Brain microvascular endothelial cell (primary cell): ENCODE data around the gene CCDC89.
A peak's percentile ranks its signal among the peaks of the same experiment; 100 is the strongest.

Experiments used
- DNase-seq: peaks from one replicate; pipeline ENCODE4 v3.0.0-alpha.2; 2020
- H3K27ac ChIP-seq: fragments of 250-450 bp; sonication (Bioruptor Pico); 2 replicates; pipeline ENCODE4 v1.5.1; 2020; ENCODE audit warnings: mild to moderate bottlenecking, moderate library complexity
- H3K27me3 ChIP-seq: fragments of 250-450 bp; sonication (Bioruptor Pico); replicated peaks from 2 replicates; pipeline ENCODE4 v1.5.1; 2020; ENCODE audit warnings: mild to moderate bottlenecking
- H3K36me3 ChIP-seq: fragments of 250-450 bp; sonication (Bioruptor Pico); replicated peaks from 2 replicates; pipeline ENCODE4 v1.5.1; 2020; ENCODE audit warnings: mild to moderate bottlenecking
- H3K4me3 ChIP-seq: 2 replicates; pipeline ENCODE4 v1.5.1; 2011; ENCODE audit warnings: low read depth, mild to moderate bottlenecking, control low read depth, low read length, moderate library complexity
- CTCF ChIP-seq: IDR thresholded peaks from 2 replicates; pipeline ENCODE4 v1.5.1; 2011; ENCODE audit warnings: low read depth, mild to moderate bottlenecking, moderate library complexity, low read length, control low read depth, inconsistent platforms; ENCODE audit errors: missing control alignments
- in situ Hi-C: cut with HindIII; loops from 2 replicates; pipeline ENCODE4 v1.10.0; 2017; ENCODE audit warnings: low sequenced_read_pairs, low pct_ligation_motif_present

CCDC89 gene

GRCh38 chr11:85685820-85686459 lies at the start of gene CCDC89:
CCDC89 (minus strand) TSS chr11:85686195; CDS start chr11:85686130, 65 bp downstream.
- in situ Hi-C loops = no loop called here
- H3K36me3 ChIP-seq = no peaks in the 10 kb centered on the region
- H3K4me3 ChIP-seq = peak within 1 kb of the TSS; percentile 53
- H3K27ac ChIP-seq = peak within 1 kb of the TSS; percentile 60
- no peaks in the 10 kb centered on the region for H3K27me3 ChIP-seq
- DNase-seq = peak; percentile 98
- no peak for TF ChIP-seq CTCF

- Histone ChIP-seq H3K27ac (no peak overlapping the region), H3K36me3 (no peaks in the 10 kb centered on the region), H3K27me3 (no peaks in the 10 kb centered on the region), H3K4me3 (no peak overlapping the region)
- no peak for TF ChIP-seq CTCF
- in situ Hi-C loops = no loop called here
- DNase-seq = no peak
These were observed 47.0 kb upstream of the CCDC89 start for GRCh38 chr11:85732965-85733364.

- TF ChIP-seq CTCF = no peak
- Histone ChIP-seq H3K4me3 (no peak overlapping the region), H3K27ac (no peak overlapping the region), H3K27me3 (no peaks in the 10 kb centered on the region), H3K36me3 (no peaks in the 10 kb centered on the region)
- no peak for DNase-seq
- in situ Hi-C loops = no loop called here
These were observed 40.4 kb upstream of the CCDC89 start for GRCh38 chr11:85726381-85726780.

- TF ChIP-seq CTCF = no peak
- H3K4me3 ChIP-seq = no peak overlapping the region
- in situ Hi-C loops = no loop called here
- DNase-seq = peak; percentile 34
- no peaks in the 10 kb centered on the region for H3K27me3 ChIP-seq
- no peaks in the 10 kb centered on the region for H3K36me3 ChIP-seq
- peak overlapping the region; percentile 35 for H3K27ac ChIP-seq
These were observed 39.7 kb upstream of the CCDC89 start for GRCh38 chr11:85725510-85726258.

- no peaks in the 10 kb centered on the region for H3K27me3 ChIP-seq
- H3K36me3 ChIP-seq = no peaks in the 10 kb centered on the region
- no peak overlapping the region for H3K27ac ChIP-seq
- TF ChIP-seq CTCF = no peak
- no peak overlapping the region for H3K4me3 ChIP-seq
- in situ Hi-C loops = no loop called here
- DNase-seq = no peak
These were observed 38.9 kb upstream of the CCDC89 start for GRCh38 chr11:85724748-85725465.
